Neutrophil (primary cell): ENCODE results near the gene TTC21A.
A peak's percentile ranks its signal among the peaks of the same experiment; 100 is the strongest.
"Not testable (repeated sequence)": the region's sequence is repeated elsewhere in the genome, so short reads cannot be mapped to it uniquely, and the experiment has no call there.

Source experiments
- H3K27ac ChIP-seq: fragments of 200-600 bp; sonication (generic); 2 replicates; pipeline ENCODE4 v1.5.1; 2016; ENCODE audit warnings: mild to moderate bottlenecking, moderate library complexity
- H3K27me3 ChIP-seq: fragments of 200-600 bp; sonication (generic); 2 replicates; pipeline ENCODE4 v1.6.0; 2016; ENCODE audit warnings: mild to moderate bottlenecking
- H3K36me3 ChIP-seq: fragments of 200-600 bp; sonication (generic); 2 replicates; pipeline ENCODE4 v1.5.1; 2017
- H3K4me1 ChIP-seq, 2 experiments: fragments of 200-600 bp in 1 of 2; sonication (generic) in 1 of 2; 1 replicate in 1 of 2; 2 replicates in 1 of 2; pipeline versions ENCODE4 v1.5.1 to v1.6.1; 2013 to 2016; ENCODE audit warnings: low read depth in 1 of 2, low read length in 1 of 2, mild to moderate bottlenecking in 1 of 2, moderate library complexity in 1 of 2; ENCODE audit not compliant: control insufficient read depth in 1 of 2, insufficient read depth in 1 of 2
- H3K4me3 ChIP-seq, 2 experiments: fragments of 200-600 bp in 1 of 2; sonication (generic) in 1 of 2; 1 replicate in 1 of 2; 2 replicates in 1 of 2; pipeline ENCODE4 v1.5.1; 2013 to 2016; ENCODE audit warnings: low read depth in 1 of 2, low read length in 1 of 2, mild to moderate bottlenecking in 1 of 2, moderate library complexity in 1 of 2
- H3K9me3 ChIP-seq: fragments of 200-600 bp; sonication (generic); 2 replicates; pipeline ENCODE4 v1.5.1; 2016
- CTCF ChIP-seq: fragments of 200-600 bp; sonication (generic); IDR thresholded peaks from 2 replicates; pipeline ENCODE4 v1.5.1; 2016; ENCODE audit warnings: antibody characterized with exemption

The TTC21A gene

GRCh38 chr3:39169712-39170111 is 62.2 kb downstream of the TTC21A start:
- Histone ChIP-seq H3K9me3 (no peaks in the 10 kb centered on the region), H3K27ac (no peak overlapping the region), H3K4me3 (no peak overlapping the region), H3K4me1 (peaks cover 26 to 27% of the 10 kb centered on the region in 2 experiments), H3K36me3 (no peaks in the 10 kb centered on the region), H3K27me3 (no peaks in the 10 kb centered on the region)
- TF ChIP-seq CTCF = no peak

- H3K9me3 ChIP-seq = no peaks in the 10 kb centered on the region
- no peak overlapping the region for H3K27ac ChIP-seq
- no peak overlapping the region for H3K4me3 ChIP-seq
- peaks cover 26 to 27% of the 10 kb centered on the region in 2 experiments for H3K4me1 ChIP-seq
- no peaks in the 10 kb centered on the region for H3K27me3 ChIP-seq
- no peaks in the 10 kb centered on the region for H3K36me3 ChIP-seq
- TF ChIP-seq CTCF = no peak
Measured at GRCh38 chr3:39170461-39170860, 63.0 kb downstream of the TTC21A start.

GRCh38 chr3:39170877-39171276 is 63.4 kb downstream of the TTC21A start:
- not testable (repeated sequence) for H3K36me3 ChIP-seq, H3K27ac ChIP-seq, H3K9me3 ChIP-seq, H3K4me3 ChIP-seq, H3K27me3 ChIP-seq
- peaks cover 25 to 26% of the 10 kb centered on the region in 2 experiments for H3K4me1 ChIP-seq

- no peaks in the 10 kb centered on the region for H3K36me3 ChIP-seq
- no peaks in the 10 kb centered on the region for H3K27me3 ChIP-seq
- H3K27ac ChIP-seq = no peak overlapping the region
- H3K4me1 ChIP-seq = peaks cover 18 to 19% of the 10 kb centered on the region in 2 experiments
- no peak for TF ChIP-seq CTCF
- no peak overlapping the region for H3K4me3 ChIP-seq
- H3K9me3 ChIP-seq = no peaks in the 10 kb centered on the region
Measured at GRCh38 chr3:39171860-39172259, 64.4 kb downstream of the TTC21A start.

GRCh38 chr3:39173318-39174125 is 66.0 kb downstream of the TTC21A start:
- no peaks in the 10 kb centered on the region for H3K36me3 ChIP-seq
- H3K4me1 ChIP-seq = peaks cover 14 to 16% of the 10 kb centered on the region in 2 experiments
- TF ChIP-seq CTCF = no peak

GRCh38 chr3:39176025-39176714 is 68.7 kb downstream of the TTC21A start:
- H3K27me3 ChIP-seq = peaks cover 28% of the 10 kb centered on the region
- no peaks in the 10 kb centered on the region for H3K9me3 ChIP-seq
- H3K4me3 ChIP-seq = no peak overlapping the region
- TF ChIP-seq CTCF = no peak
- peaks cover 26 to 40% of the 10 kb centered on the region in 2 experiments for H3K4me1 ChIP-seq
- no peaks in the 10 kb centered on the region for H3K36me3 ChIP-seq
- H3K27ac ChIP-seq = peak overlapping the region; percentile 79

More at GRCh38 chr3:39173318-39174125, 66.0 kb downstream of the TTC21A start:
- Histone ChIP-seq H3K9me3 (no peaks in the 10 kb centered on the region), H3K27me3 (peaks cover 1% of the 10 kb centered on the region), H3K27ac (no peak overlapping the region), H3K4me3 (no peak overlapping the region)
